ENCODE data around the gene BCLAF1. TPM values are rescaled to one million over a fixed set of nuclear protein-coding genes. Genes with fewer than 3 reads are reported as not detected.
"Not testable (repeated sequence)": the region's sequence is repeated elsewhere in the genome, so short reads cannot be mapped to it uniquely, and the experiment has no call there.

Gene BCLAF1
- total and polyA plus RNA-seq, 2 of the 8 experiments (the other 6 are each of a cell fraction or from before 2014, with no cell fraction given) = 30.5 to 230 TPM

DNA sequence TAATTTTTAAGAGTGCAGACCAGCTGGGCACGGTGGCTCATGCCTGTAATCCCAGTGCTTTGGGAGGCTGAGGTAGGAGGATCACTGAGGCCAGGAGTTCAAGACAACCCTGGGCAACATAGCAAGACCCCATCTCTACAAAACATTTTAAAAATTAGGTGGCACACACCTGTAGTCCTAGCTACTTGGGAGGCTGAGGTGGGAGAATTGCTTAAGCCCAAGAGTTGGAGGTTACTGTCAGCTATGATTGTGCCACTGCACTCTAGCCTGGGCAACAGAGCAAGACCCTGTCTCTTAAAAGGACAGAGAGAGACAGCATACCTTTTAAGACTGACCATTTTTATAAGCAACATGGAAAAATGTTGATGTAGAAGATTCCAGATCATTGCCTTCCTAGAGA lies 18.8 kb upstream of the BCLAF1 start:
- H3K23ac ChIP-seq (ENCODE audit: insufficient read length); H2BK15ac ChIP-seq (ENCODE audit: low read length); H2BK20ac ChIP-seq (ENCODE audit: low read length); H3K79me1 ChIP-seq (ENCODE audit: low read depth, low read length); H3K79me2 ChIP-seq (ENCODE audit: control insufficient read depth in 1 of 2, insufficient read depth in 2 of 2, low read length in 2 of 2); H2BK12ac ChIP-seq (ENCODE audit: low read depth, low read length); H3K14ac ChIP-seq (ENCODE audit: insufficient read length); H3K56ac ChIP-seq (replicated peaks; ENCODE audit: insufficient read length, low read depth, low read length); H3K27me3 ChIP-seq (replicated peaks in 1 of 4; ENCODE audit: control insufficient read depth in 3 of 4, extremely low read depth in 1 of 4, insufficient read depth in 3 of 4, low read length in 3 of 4); H2AFZ ChIP-seq (ENCODE audit: low read length); H3K27ac ChIP-seq (ENCODE audit: low read depth, low read length); H3K9ac ChIP-seq (replicated peaks in 1 of 4; ENCODE audit: extremely low read depth in 1 of 4, low read depth in 3 of 4, low read length in 3 of 4); H3K4me3 ChIP-seq (ENCODE audit: extremely low read depth in 1 of 4, insufficient read depth in 2 of 4, low read depth in 3 of 4, low read length in 4 of 4); H4K5ac ChIP-seq (ENCODE audit: insufficient read length, low read depth, low read length); H4K91ac ChIP-seq (replicated peaks; ENCODE audit: insufficient read length, low read length); FAIRE-seq; H4K20me1 ChIP-seq (replicated peaks in 1 of 2; ENCODE audit: control insufficient read depth in 1 of 2, insufficient read depth in 2 of 2, low read length in 2 of 2); H2BK120ac ChIP-seq (replicated peaks; ENCODE audit: low read depth, low read length); H2BK5ac ChIP-seq (ENCODE audit: low read depth, low read length); H3K4me2 ChIP-seq (ENCODE audit: insufficient read depth in 1 of 2, low read depth in 2 of 2, low read length in 2 of 2); H3K4me1 ChIP-seq (replicated peaks in 1 of 4; ENCODE audit: control insufficient read depth in 3 of 4, insufficient read depth in 4 of 4, low read length in 3 of 4); H3K23me2 ChIP-seq (ENCODE audit: low read depth, low read length); H4K8ac ChIP-seq (ENCODE audit: extremely low read depth, insufficient read depth, low read length); H2AK5ac ChIP-seq (ENCODE audit: low read depth, low read length); H3K4ac ChIP-seq (replicated peaks; ENCODE audit: insufficient read length, low read depth, low read length); DNase-seq (ENCODE audit: low read depth in 1 of 2, low spot score in 2 of 2); H3K18ac ChIP-seq (ENCODE audit: extremely low read depth, low read length); H3K9me3 ChIP-seq (ENCODE audit: insufficient read depth in 2 of 2, low read depth in 1 of 2, low read length in 1 of 2); H3K36me3 ChIP-seq (ENCODE audit: control insufficient read depth in 2 of 4, insufficient read depth in 4 of 4, low read length in 3 of 4): not testable (repeated sequence)
- CTCF ChIA-PET (ENCODE audit: partially characterized antibody) = interaction anchor here (0.6 to 4.3 kb wide), 2 partner anchors 9 to 32 kb away, joined by 3 to 23 read pairs; no protein-coding TSS in a partner anchor
- 96% methylated on average over 1 of the region's 1 CpG; no CpG with 5 or more reads in 1 of the 2 experiments for WGBS, 2 experiments (ENCODE audit: extremely low coverage in 1 of 2, insufficient coverage in 1 of 2, insufficient read length in 1 of 2, insufficient replicate concordance in 2 of 2, low coverage in 1 of 2, low lambda C conversion rate in 2 of 2, missing lambda C conversion rate in 1 of 2)
- POLR2A ChIA-PET (ENCODE audit: partially characterized antibody) = interaction anchor here (0.6 to 2.0 kb wide), 3 partner anchors 18 to 23 kb away, joined by 4 to 8 read pairs (median 4); partner anchors contain the start of gene BCLAF1

All from H1 (cell line).